ENCODE measurements around the gene TMC8.
"Not testable (repeated sequence)": the region's sequence is repeated elsewhere in the genome, so short reads cannot be mapped to it uniquely, and the experiment has no call there.

TMC8 gene

GRCh38 chr17:78168903-78169793, 38.6 kb downstream of the TMC8 start:
- POLR2A ChIA-PET = interaction anchor here (0.8 to 1.5 kb wide), 3 partner anchors 9 to 28 kb away, joined by 3 to 6 read pairs (median 4); no protein-coding TSS in a partner anchor
- CTCF ChIA-PET = interaction anchor here (0.7 to 2.0 kb wide), 9 partner anchors 9 to 84 kb away, joined by 3 to 8 read pairs (median 4); no protein-coding TSS in a partner anchor
- TF ChIP-seq, protein P1, sequence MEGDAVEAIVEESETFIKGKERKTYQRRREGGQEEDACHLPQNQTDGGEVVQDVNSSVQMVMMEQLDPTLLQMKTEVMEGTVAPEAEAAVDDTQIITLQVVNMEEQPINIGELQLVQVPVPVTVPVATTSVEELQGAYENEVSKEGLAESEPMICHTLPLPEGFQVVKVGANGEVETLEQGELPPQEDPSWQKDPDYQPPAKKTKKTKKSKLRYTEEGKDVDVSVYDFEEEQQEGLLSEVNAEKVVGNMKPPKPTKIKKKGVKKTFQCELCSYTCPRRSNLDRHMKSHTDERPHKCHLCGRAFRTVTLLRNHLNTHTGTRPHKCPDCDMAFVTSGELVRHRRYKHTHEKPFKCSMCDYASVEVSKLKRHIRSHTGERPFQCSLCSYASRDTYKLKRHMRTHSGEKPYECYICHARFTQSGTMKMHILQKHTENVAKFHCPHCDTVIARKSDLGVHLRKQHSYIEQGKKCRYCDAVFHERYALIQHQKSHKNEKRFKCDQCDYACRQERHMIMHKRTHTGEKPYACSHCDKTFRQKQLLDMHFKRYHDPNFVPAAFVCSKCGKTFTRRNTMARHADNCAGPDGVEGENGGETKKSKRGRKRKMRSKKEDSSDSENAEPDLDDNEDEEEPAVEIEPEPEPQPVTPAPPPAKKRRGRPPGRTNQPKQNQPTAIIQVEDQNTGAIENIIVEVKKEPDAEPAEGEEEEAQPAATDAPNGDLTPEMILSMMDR (IDR thresholded peaks at IDR 0.05; ENCODE audit: control extremely low read depth, extremely low read depth, low read depth, missing control alignments) = no peak
- DNase-seq (ENCODE audit: extremely low spot score) = peak; percentile 58

DNA sequence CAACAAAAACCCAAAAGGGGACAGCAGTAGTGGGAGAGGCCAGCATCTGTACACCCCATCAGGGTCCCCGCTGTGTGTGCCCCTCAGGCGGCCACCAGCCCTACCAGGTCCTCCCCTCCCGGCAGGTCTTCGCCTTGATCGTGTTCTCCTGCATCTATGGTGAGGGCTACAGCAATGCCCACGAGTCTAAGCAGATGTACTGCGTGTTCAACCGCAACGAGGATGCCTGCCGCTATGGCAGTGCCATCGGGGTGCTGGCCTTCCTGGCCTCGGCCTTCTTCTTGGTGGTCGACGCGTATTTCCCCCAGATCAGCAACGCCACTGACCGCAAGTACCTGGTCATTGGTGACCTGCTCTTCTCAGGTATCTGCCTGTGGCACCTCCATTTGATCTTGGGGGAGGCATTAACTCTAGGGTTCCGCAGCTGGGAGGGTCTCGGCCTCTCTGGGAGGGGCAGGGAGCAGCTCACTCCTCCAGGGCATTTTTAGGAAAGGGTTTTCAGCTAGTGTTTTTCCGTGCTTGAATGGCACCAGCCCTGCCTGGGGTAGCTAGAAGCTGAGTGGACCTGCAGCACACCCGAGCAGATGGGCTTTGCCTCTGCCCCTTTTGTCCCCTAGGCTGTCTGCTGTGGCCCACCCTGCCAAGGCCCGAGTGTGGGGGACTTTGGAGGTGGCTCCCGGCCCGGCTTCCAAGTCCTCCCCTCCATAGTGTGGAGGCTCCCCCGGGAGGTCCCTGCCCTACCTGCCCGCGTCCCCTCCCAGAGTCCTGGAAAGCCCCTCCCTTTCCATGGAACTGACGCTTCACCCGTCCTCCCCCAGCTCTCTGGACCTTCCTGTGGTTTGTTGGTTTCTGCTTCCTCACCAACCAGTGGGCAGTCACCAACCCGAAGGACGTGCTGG, 40.4 kb downstream of the TMC8 start:
- ChIA-PET CTCF (interaction anchor here (0.9 to 5.7 kb wide), 6 partner anchors 9 to 86 kb away, joined by 3 to 48 read pairs (median 4); partner anchors contain the start of gene C17orf99), POLR2A (interaction anchor here (0.7 to 1.5 kb wide), 5 partner anchors 9 to 44 kb away, joined by 3 to 6 read pairs (median 3); no protein-coding TSS in a partner anchor)
- DNase-seq (ENCODE audit: extremely low spot score) = no peak
- TF ChIP-seq, protein P1 (IDR thresholded peaks at IDR 0.05; ENCODE audit: control extremely low read depth, extremely low read depth, low read depth, missing control alignments) = no peak

GRCh38 chr17:78171591-78172248, 41.1 kb downstream of the TMC8 start:
- CTCF ChIA-PET = interaction anchor here (0.9 to 5.7 kb wide), 5 partner anchors 9 to 87 kb away, joined by 3 to 48 read pairs (median 3); partner anchors contain the start of gene C17orf99
- POLR2A ChIA-PET = interaction anchor here (0.7 to 1.3 kb wide), 4 partner anchors 10 to 45 kb away, joined by 3 to 4 read pairs (median 3); no protein-coding TSS in a partner anchor
- DNase-seq (ENCODE audit: extremely low spot score) = not testable (repeated sequence)

DNA sequence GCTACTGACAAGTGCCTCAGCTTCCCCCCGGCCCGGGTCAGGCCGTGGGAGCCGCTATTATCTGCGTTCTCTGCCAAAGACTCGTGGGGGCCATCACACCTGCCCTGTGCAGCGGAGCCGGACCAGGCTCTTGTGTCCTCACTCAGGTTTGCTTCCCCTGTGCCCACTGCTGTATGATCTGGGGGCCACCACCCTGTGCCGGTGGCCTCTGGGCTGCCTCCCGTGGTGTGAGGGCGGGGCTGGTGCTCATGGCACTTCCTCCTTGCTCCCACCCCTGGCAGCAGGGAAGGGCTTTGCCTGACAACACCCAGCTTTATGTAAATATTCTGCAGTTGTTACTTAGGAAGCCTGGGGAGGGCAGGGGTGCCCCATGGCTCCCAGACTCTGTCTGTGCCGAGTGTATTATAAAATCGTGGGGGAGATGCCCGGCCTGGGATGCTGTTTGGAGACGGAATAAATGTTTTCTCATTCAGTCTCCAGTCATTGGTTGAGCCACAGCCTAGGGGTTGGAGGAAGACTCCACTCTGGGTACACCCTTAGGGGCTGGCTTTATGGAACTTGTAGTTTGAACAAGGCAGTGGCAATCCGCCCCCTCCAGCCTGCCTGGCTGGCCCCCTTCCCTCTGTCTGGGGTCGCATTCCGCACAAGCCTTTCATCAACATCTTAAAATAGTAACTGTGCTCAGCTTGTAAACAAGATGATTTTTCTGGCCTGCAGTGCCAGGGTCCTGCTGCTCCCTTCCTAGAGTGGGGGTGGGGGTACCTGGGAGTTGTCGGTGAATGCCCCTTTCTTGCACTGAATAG, 41.9 kb downstream of the TMC8 start:
- POLR2A ChIA-PET = interaction anchor here (1.2 kb wide), 1 partner anchor 26 kb away, joined by 4 read pairs; the partner anchor contains the start of gene C17orf99
- CTCF ChIA-PET = interaction anchor here (1.2 to 6.3 kb wide), 7 partner anchors 8 to 88 kb away, joined by 3 to 50 read pairs (median 6); partner anchors contain the start of genes AFMID, C17orf99 and TK1
- no peak for DNase-seq (ENCODE audit: extremely low spot score)

DNA sequence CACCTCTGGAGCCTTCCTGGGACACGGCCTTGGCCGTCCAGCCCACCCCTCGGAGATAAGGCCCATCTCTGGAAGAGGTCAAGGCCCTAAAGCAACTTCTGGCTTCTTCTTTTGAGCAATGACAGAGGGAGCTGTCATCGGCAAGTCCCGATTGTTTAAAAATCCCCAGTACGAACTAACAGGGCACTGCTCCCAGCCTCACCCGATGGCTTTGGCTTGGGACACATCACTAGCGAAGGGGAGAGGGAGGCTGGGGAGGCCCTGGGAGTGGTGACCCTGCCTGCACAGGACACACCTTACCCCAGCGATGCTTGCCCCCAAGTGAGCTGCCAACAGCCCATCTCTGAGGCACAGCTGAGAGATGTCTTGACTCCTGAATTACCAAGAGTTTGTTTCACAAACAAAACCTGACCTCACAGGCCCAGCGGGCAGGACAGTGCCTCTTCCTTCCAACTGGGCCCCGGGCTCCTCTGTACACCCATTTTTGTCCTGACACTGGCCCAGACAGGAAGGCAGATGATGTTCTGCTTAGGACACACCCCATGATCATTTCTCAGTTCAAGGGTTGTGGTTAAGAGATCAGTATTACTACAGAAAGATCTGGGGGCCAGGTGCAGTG, 42.6 kb downstream of the TMC8 start:
- DNase-seq (ENCODE audit: extremely low spot score) = peak; percentile 68
- CTCF ChIA-PET = interaction anchor here (1.2 to 6.3 kb wide), 7 partner anchors 9 to 60 kb away, joined by 3 to 50 read pairs (median 24); partner anchors contain the start of genes AFMID and TK1
- TF ChIP-seq, protein P1 (IDR thresholded peaks at IDR 0.05; ENCODE audit: control extremely low read depth, extremely low read depth, low read depth, missing control alignments) = no peak
- POLR2A ChIA-PET = interaction anchor here (1.2 kb wide), 1 partner anchor 27 kb away, joined by 4 read pairs; the partner anchor contains the start of gene C17orf99

More for the DNA sequence above, 41.9 kb downstream of the TMC8 start:
- TF ChIP-seq, protein P1 (IDR thresholded peaks at IDR 0.05; ENCODE audit: control extremely low read depth, extremely low read depth, low read depth, missing control alignments) = no peak
